Activated T-helper 2 cell treated with anti-CD3 and anti-CD28 coated beads, Interferon-gamma antibody, Interleukin-2, Interleukin-4, amounts not matched to agents 10 μg/mL and 5 μg/mL and 100 μg/mL, durations not matched to agents 14 hours and 24 hours and 36 hours (primary cell): Measurements from ENCODE around the gene ZNF410. TPM values are rescaled to one million over a fixed set of nuclear protein-coding genes. Genes with fewer than 3 reads are reported as not detected.
"Not testable (repeated sequence)": the region's sequence is repeated elsewhere in the genome, so short reads cannot be mapped to it uniquely, and the experiment has no call there.

Experiments used
- DNase-seq: peaks from one replicate; pipeline ENCODE4 v3.0.0; 2021; ENCODE audit warnings: low spot score
- H3K27ac Mint-ChIP-seq: one replicate; pipeline ENCODE4 v1.8.0; 2021; ENCODE audit warnings: mixed read lengths
- H3K27me3 Mint-ChIP-seq: one replicate; pipeline ENCODE4 v1.8.0; 2021; ENCODE audit warnings: low read depth, mixed read lengths
- H3K36me3 Mint-ChIP-seq: one replicate; pipeline ENCODE4 v1.8.0; 2021; ENCODE audit warnings: low read depth, mixed read lengths
- H3K4me1 Mint-ChIP-seq: one replicate; pipeline ENCODE4 v1.8.0; 2021; ENCODE audit warnings: low read depth, mixed read lengths
- H3K4me3 Mint-ChIP-seq: one replicate; pipeline ENCODE4 v1.8.0; 2021; ENCODE audit warnings: low read depth, mild to moderate bottlenecking, moderate library complexity, mixed read lengths
- H3K9me3 Mint-ChIP-seq: one replicate; pipeline ENCODE4 v1.8.0; 2021; ENCODE audit warnings: mixed read lengths
- intact Hi-C: fragments of 100-400 bp; cut with micrococcal nuclease; formaldehyde crosslinking; loops from one replicate; pipeline ENCODE4 v1.15.1; 2023
- total RNA-seq: library from RNA; stranded (reverse); gene quantifications from 2 replicates; pipeline ENCODE4 v1.2.3, GENCODE V29; 2022

The ZNF410 gene
- total RNA-seq, 1 donor from 2014 or later: 82.9 TPM

GRCh38 chr14:73888971-73889370 is 2.3 kb downstream of the ZNF410 start:
- peaks cover 43% of the 10 kb centered on the region for H3K4me1 Mint-ChIP-seq
- intact Hi-C loops: loop anchor here (5.0 kb wide), 1 partner anchor 63 kb away; the partner anchor contains the start of genes COQ6 and FAM161B

GRCh38 chr14:73889376-73889775 is 2.7 kb downstream of the ZNF410 start:
- Mint-ChIP-seq H3K36me3 (peaks cover 52% of the 10 kb centered on the region), H3K9me3 (no peaks in the 10 kb centered on the region), H3K4me3 (peak overlapping the region; percentile 9), H3K4me1 (peaks cover 43% of the 10 kb centered on the region), H3K27ac (no peak overlapping the region), H3K27me3 (no peaks in the 10 kb centered on the region)
- intact Hi-C loops: loop anchor here (5.0 kb wide), 1 partner anchor 63 kb away; the partner anchor contains the start of genes COQ6 and FAM161B
- no peak for DNase-seq

More at GRCh38 chr14:73888971-73889370, 2.3 kb downstream of the ZNF410 start:
- Mint-ChIP-seq H3K36me3 (peaks cover 49% of the 10 kb centered on the region), H3K27ac (peak overlapping the region; percentile 24), H3K27me3 (no peaks in the 10 kb centered on the region), H3K4me3 (peak overlapping the region; percentile 84), H3K9me3 (no peaks in the 10 kb centered on the region)
- no peak for DNase-seq

- peaks cover 62% of the 10 kb centered on the region for H3K36me3 Mint-ChIP-seq
- H3K27me3 Mint-ChIP-seq, DNase-seq, H3K27ac Mint-ChIP-seq, H3K9me3 Mint-ChIP-seq, H3K4me3 Mint-ChIP-seq, intact Hi-C loops: not testable (repeated sequence)
- peaks cover 22% of the 10 kb centered on the region for H3K4me1 Mint-ChIP-seq
Observed at GRCh38 chr14:73894180-73894687, 7.6 kb downstream of the ZNF410 start.

- H3K27ac Mint-ChIP-seq: peak overlapping the region; percentile 47
- peaks cover 15% of the 10 kb centered on the region for H3K4me1 Mint-ChIP-seq
- H3K27me3 Mint-ChIP-seq: no peaks in the 10 kb centered on the region
- H3K36me3 Mint-ChIP-seq: peaks cover 62% of the 10 kb centered on the region
- intact Hi-C loops: no loop called here
- H3K4me3 Mint-ChIP-seq: no peak overlapping the region
- no peaks in the 10 kb centered on the region for H3K9me3 Mint-ChIP-seq
- no peak for DNase-seq
Observed at GRCh38 chr14:73895939-73896338, 9.3 kb downstream of the ZNF410 start.

GRCh38 chr14:73896521-73896920 is 9.9 kb downstream of the ZNF410 start:
- H3K36me3 Mint-ChIP-seq: peaks cover 64% of the 10 kb centered on the region
- H3K27me3 Mint-ChIP-seq: no peaks in the 10 kb centered on the region
- no peak overlapping the region for H3K4me3 Mint-ChIP-seq
- H3K4me1 Mint-ChIP-seq: peaks cover 15% of the 10 kb centered on the region
- intact Hi-C loops: no loop called here
- DNase-seq: no peak
- no peaks in the 10 kb centered on the region for H3K9me3 Mint-ChIP-seq
- peak overlapping the region; percentile 54 for H3K27ac Mint-ChIP-seq

GRCh38 chr14:73903028-73903427 is 16.4 kb downstream of the ZNF410 start:
- Mint-ChIP-seq H3K4me3 (no peak overlapping the region), H3K27ac (no peak overlapping the region), H3K9me3 (no peaks in the 10 kb centered on the region), H3K27me3 (no peaks in the 10 kb centered on the region), H3K36me3 (peaks cover 69% of the 10 kb centered on the region), H3K4me1 (no peaks in the 10 kb centered on the region)
- intact Hi-C loops: no loop called here
- no peak for DNase-seq

- no peaks in the 10 kb centered on the region for H3K9me3 Mint-ChIP-seq
- no peak overlapping the region for H3K27ac Mint-ChIP-seq
- no peak for DNase-seq
- intact Hi-C loops: no loop called here
- H3K36me3 Mint-ChIP-seq: peaks cover 85% of the 10 kb centered on the region
- H3K4me1 Mint-ChIP-seq: peaks cover 3% of the 10 kb centered on the region
- no peak overlapping the region for H3K4me3 Mint-ChIP-seq
- no peaks in the 10 kb centered on the region for H3K27me3 Mint-ChIP-seq
Observed at GRCh38 chr14:73909681-73910080, 23.0 kb downstream of the ZNF410 start.

GRCh38 chr14:73913256-73913655 is 26.6 kb downstream of the ZNF410 start:
- peaks cover 72% of the 10 kb centered on the region for H3K36me3 Mint-ChIP-seq
- H3K4me3 Mint-ChIP-seq: no peak overlapping the region
- no peak for DNase-seq
- no peaks in the 10 kb centered on the region for H3K9me3 Mint-ChIP-seq
- H3K4me1 Mint-ChIP-seq: peaks cover 3% of the 10 kb centered on the region
- H3K27me3 Mint-ChIP-seq: no peaks in the 10 kb centered on the region
- intact Hi-C loops: no loop called here
- no peak overlapping the region for H3K27ac Mint-ChIP-seq

- Mint-ChIP-seq H3K27me3 (no peaks in the 10 kb centered on the region), H3K4me3 (no peak overlapping the region), H3K4me1 (no peaks in the 10 kb centered on the region), H3K27ac (no peak overlapping the region), H3K9me3 (no peaks in the 10 kb centered on the region), H3K36me3 (peaks cover 69% of the 10 kb centered on the region)
- no peak for DNase-seq
- intact Hi-C loops: no loop called here
Observed at GRCh38 chr14:73916324-73916723, 29.7 kb downstream of the ZNF410 start.

GRCh38 chr14:73919457-73919856 is 32.8 kb downstream of the ZNF410 start:
- H3K4me1 Mint-ChIP-seq, H3K27ac Mint-ChIP-seq, intact Hi-C loops, H3K4me3 Mint-ChIP-seq, H3K27me3 Mint-ChIP-seq, H3K9me3 Mint-ChIP-seq, DNase-seq: not testable (repeated sequence)
- peaks cover 67% of the 10 kb centered on the region for H3K36me3 Mint-ChIP-seq

GRCh38 chr14:73924337-73924736 is 37.7 kb downstream of the ZNF410 start:
- no peak overlapping the region for H3K4me3 Mint-ChIP-seq
- H3K4me1 Mint-ChIP-seq: peaks cover 2% of the 10 kb centered on the region
- H3K9me3 Mint-ChIP-seq: no peaks in the 10 kb centered on the region
- peaks cover 88% of the 10 kb centered on the region for H3K36me3 Mint-ChIP-seq
- H3K27ac Mint-ChIP-seq: no peak overlapping the region
- no peak for DNase-seq
- intact Hi-C loops: no loop called here
- H3K27me3 Mint-ChIP-seq: no peaks in the 10 kb centered on the region

GRCh38 chr14:73935666-73936065 is 49.0 kb downstream of the ZNF410 start:
- DNase-seq: no peak
- intact Hi-C loops: no loop called here
- H3K36me3 Mint-ChIP-seq: peaks cover 37% of the 10 kb centered on the region
- no peaks in the 10 kb centered on the region for H3K4me1 Mint-ChIP-seq
- H3K27me3 Mint-ChIP-seq: no peaks in the 10 kb centered on the region
- H3K9me3 Mint-ChIP-seq: no peaks in the 10 kb centered on the region
- H3K27ac Mint-ChIP-seq: no peak overlapping the region
- no peak overlapping the region for H3K4me3 Mint-ChIP-seq

- peaks cover 28% of the 10 kb centered on the region for H3K36me3 Mint-ChIP-seq
- no peaks in the 10 kb centered on the region for H3K9me3 Mint-ChIP-seq
- no peaks in the 10 kb centered on the region for H3K4me1 Mint-ChIP-seq
- no peaks in the 10 kb centered on the region for H3K27me3 Mint-ChIP-seq
- no peak overlapping the region for H3K4me3 Mint-ChIP-seq
- intact Hi-C loops: no loop called here
- DNase-seq: no peak
- H3K27ac Mint-ChIP-seq: no peak overlapping the region
Observed at GRCh38 chr14:73936548-73936947, 49.9 kb downstream of the ZNF410 start.

- no peaks in the 10 kb centered on the region for H3K27me3 Mint-ChIP-seq
- no peaks in the 10 kb centered on the region for H3K4me1 Mint-ChIP-seq
- no peak overlapping the region for H3K4me3 Mint-ChIP-seq
- H3K9me3 Mint-ChIP-seq: no peaks in the 10 kb centered on the region
- H3K36me3 Mint-ChIP-seq: peaks cover 24% of the 10 kb centered on the region
- intact Hi-C loops: no loop called here
- H3K27ac Mint-ChIP-seq: no peak overlapping the region
- no peak for DNase-seq
Observed at GRCh38 chr14:73937012-73937411, 50.4 kb downstream of the ZNF410 start.
